Measurements from ENCODE around the gene MAP3K7CL.

Gene MAP3K7CL

GRCh38 chr21:29145852-29146453 lies 15.5 kb downstream of the MAP3K7CL start:
- TF ChIP-seq MAX (IDR thresholded peaks at IDR 0.05): no peak

GRCh38 chr21:29146726-29147125 lies 16.3 kb downstream of the MAP3K7CL start:
- TF ChIP-seq TEAD4 (IDR thresholded peaks at IDR 0.05) (no peak), NFIC (IDR thresholded peaks at IDR 0.05) (no peak), REST (IDR thresholded peaks at IDR 0.05; ENCODE audit: low read depth) (no peak)

- no peak for TF ChIP-seq ZBTB7A (IDR thresholded peaks at IDR 0.05; ENCODE audit: low read depth)
- no peak for TF ChIP-seq FOXM1 (IDR thresholded peaks at IDR 0.05; ENCODE audit: borderline replicate concordance, low read depth)
- no peak for TF ChIP-seq CREB1 (IDR thresholded peaks at IDR 0.05; ENCODE audit: low read depth)
- no peak for TF ChIP-seq USF1 (IDR thresholded peaks at IDR 0.05)
- TF ChIP-seq EGR1 (IDR thresholded peaks at IDR 0.05): no peak
- TF ChIP-seq YY1 (IDR thresholded peaks at IDR 0.05; ENCODE audit: low read depth): no peak
- TF ChIP-seq RAD21 (IDR thresholded peaks at IDR 0.05; ENCODE audit: low read depth): no peak
- no peak for TF ChIP-seq CEBPB (IDR thresholded peaks at IDR 0.05)
- TF ChIP-seq TAF1 (IDR thresholded peaks at IDR 0.05; ENCODE audit: low read depth): no peak
- TF ChIP-seq REST (IDR thresholded peaks at IDR 0.05; ENCODE audit: low read depth): no peak
- TF ChIP-seq TEAD4 (IDR thresholded peaks at IDR 0.05): no peak
- no peak for TF ChIP-seq EP300 (IDR thresholded peaks at IDR 0.05; ENCODE audit: borderline replicate concordance)
- no peak for TF ChIP-seq TCF12 (IDR thresholded peaks at IDR 0.05; ENCODE audit: low read depth)
- TF ChIP-seq NFIC (IDR thresholded peaks at IDR 0.05): no peak
- TF ChIP-seq MAX (IDR thresholded peaks at IDR 0.05): no peak
Measured at GRCh38 chr21:29148530-29148929, 18.1 kb downstream of the MAP3K7CL start.

- TF ChIP-seq RAD21 (IDR thresholded peaks at IDR 0.05; ENCODE audit: low read depth) (no peak), REST (IDR thresholded peaks at IDR 0.05; ENCODE audit: low read depth) (no peak), ZBTB7A (IDR thresholded peaks at IDR 0.05; ENCODE audit: low read depth) (no peak), TAF1 (IDR thresholded peaks at IDR 0.05; ENCODE audit: low read depth) (no peak), EP300 (IDR thresholded peaks at IDR 0.05; ENCODE audit: borderline replicate concordance) (no peak), TEAD4 (IDR thresholded peaks at IDR 0.05) (no peak), NFIC (IDR thresholded peaks at IDR 0.05) (no peak), FOXM1 (IDR thresholded peaks at IDR 0.05; ENCODE audit: borderline replicate concordance, low read depth) (no peak), YY1 (IDR thresholded peaks at IDR 0.05; ENCODE audit: low read depth) (no peak), USF1 (IDR thresholded peaks at IDR 0.05) (no peak)
Measured at GRCh38 chr21:29149808-29150425, 19.5 kb downstream of the MAP3K7CL start.

GRCh38 chr21:29151931-29152330 lies 21.5 kb downstream of the MAP3K7CL start:
- TF ChIP-seq YY1 (IDR thresholded peaks at IDR 0.05; ENCODE audit: low read depth) (no peak), FOXM1 (IDR thresholded peaks at IDR 0.05; ENCODE audit: borderline replicate concordance, low read depth) (no peak), CREB1 (IDR thresholded peaks at IDR 0.05; ENCODE audit: low read depth) (no peak), USF1 (IDR thresholded peaks at IDR 0.05) (no peak), RAD21 (IDR thresholded peaks at IDR 0.05; ENCODE audit: low read depth) (no peak), CEBPB (IDR thresholded peaks at IDR 0.05) (no peak)

All from Ishikawa (cell line).